Stomach (tissue), 4 donors: Measurements from ENCODE around the gene CT45A1.

Experiments
- POLR2A ChIP-seq, 4 donors: fragments of 450-650 bp; IDR thresholded peaks; one replicate each; pipeline ENCODE4 v1.6.1; 2016; ENCODE audit warnings: antibody characterized with exemption in 4 of 4, control low read depth in 2 of 4, mild to moderate bottlenecking in 1 of 4, moderate library complexity in 1 of 4
- TF ChIP-seq, protein P1 (sequence below), 7 experiments: fragments of 450-650 bp in 4 of 7; fragments of 200-600 bp in 3 of 7; sonication (generic) in 3 of 7; IDR thresholded peaks; one replicate each; pipeline ENCODE4 v1.5.1; 2016 to 2019; ENCODE audit warnings: antibody characterized with exemption in 7 of 7, control low read depth in 2 of 7, mild to moderate bottlenecking in 1 of 7

DNA sequence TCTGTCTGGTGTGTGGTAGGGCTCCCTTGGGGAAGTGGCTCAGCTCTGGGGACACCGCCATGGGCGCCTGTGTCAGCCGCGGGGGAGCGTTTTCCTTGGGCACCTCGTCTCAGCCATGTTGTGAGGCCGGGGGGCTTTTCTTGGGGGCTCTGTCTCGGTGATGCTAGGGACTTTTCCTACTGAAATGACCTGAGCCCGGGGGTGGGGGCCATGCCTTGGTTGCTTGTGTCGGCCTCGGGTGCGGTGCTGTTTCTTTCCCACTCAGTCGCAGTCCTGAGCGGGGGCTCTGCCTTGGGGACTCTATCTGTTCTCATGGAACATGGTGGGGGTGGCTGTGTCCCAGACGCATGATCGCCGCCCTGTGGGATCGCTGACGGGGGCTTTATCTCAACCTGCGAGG is 356 bp downstream of the CT45A1 start:
- TF ChIP-seq, protein P1, sequence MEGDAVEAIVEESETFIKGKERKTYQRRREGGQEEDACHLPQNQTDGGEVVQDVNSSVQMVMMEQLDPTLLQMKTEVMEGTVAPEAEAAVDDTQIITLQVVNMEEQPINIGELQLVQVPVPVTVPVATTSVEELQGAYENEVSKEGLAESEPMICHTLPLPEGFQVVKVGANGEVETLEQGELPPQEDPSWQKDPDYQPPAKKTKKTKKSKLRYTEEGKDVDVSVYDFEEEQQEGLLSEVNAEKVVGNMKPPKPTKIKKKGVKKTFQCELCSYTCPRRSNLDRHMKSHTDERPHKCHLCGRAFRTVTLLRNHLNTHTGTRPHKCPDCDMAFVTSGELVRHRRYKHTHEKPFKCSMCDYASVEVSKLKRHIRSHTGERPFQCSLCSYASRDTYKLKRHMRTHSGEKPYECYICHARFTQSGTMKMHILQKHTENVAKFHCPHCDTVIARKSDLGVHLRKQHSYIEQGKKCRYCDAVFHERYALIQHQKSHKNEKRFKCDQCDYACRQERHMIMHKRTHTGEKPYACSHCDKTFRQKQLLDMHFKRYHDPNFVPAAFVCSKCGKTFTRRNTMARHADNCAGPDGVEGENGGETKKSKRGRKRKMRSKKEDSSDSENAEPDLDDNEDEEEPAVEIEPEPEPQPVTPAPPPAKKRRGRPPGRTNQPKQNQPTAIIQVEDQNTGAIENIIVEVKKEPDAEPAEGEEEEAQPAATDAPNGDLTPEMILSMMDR (IDR thresholded peaks at IDR 0.05) = no peak
- no peak for TF ChIP-seq POLR2A (IDR thresholded peaks at IDR 0.05)
